ENCODE data around the gene CDH11. TPM values are rescaled to one million over a fixed set of nuclear protein-coding genes. Genes with fewer than 3 reads are reported as not detected.

CDH11 gene
- total and polyA plus RNA-seq, 10 of the 15 experiments (the other 5 are each of a cell fraction or from before 2014, with no cell fraction given) = 0.31 to 9.7 (median 0.87) TPM

- no peak overlapping the region for H2AFZ ChIP-seq (ENCODE audit: control insufficient read depth, low read depth, low read length)
- 34% methylated on average over 2 of the region's 2 CpGs for WGBS (ENCODE audit: insufficient coverage, insufficient replicate concordance, low lambda C conversion rate, missing lambda C conversion rate)
- FAIRE-seq (no peak), ATAC-seq (no peak), DNase-seq (ENCODE audit: low read depth, low spot score) (no peak)
- ChIA-PET RAD21 (ENCODE audit: unreplicated experiment) (no interaction called here), SMC1A (ENCODE audit: uncharacterized antibody, unreplicated experiment) (interaction anchor here (1.2 kb wide), 1 partner anchor 10 kb away, joined by 3 read pairs; no protein-coding TSS in a partner anchor), POLR2A (no interaction called here), CTCF (no interaction called here)
- no peaks in the 10 kb centered on the region for H3K4me1 ChIP-seq (ENCODE audit: control insufficient read depth, insufficient read depth, low read length)
- no peaks in the 10 kb centered on the region for H3K27me3 ChIP-seq (replicated peaks in 1 of 2; ENCODE audit: control insufficient read depth in 2 of 2, insufficient read depth in 2 of 2, low read length in 1 of 2)
- in situ Hi-C loops (cut with MboI) = no loop called here
- H3K9me3 ChIP-seq (replicated peaks; ENCODE audit: control insufficient read depth, insufficient read depth, low read length) = no peaks in the 10 kb centered on the region
- H3K4me2 ChIP-seq (ENCODE audit: control insufficient read depth, insufficient read depth) = no peak overlapping the region
- no peak overlapping the region for H3K27ac ChIP-seq (ENCODE audit: control insufficient read depth, insufficient read depth)
- H3K36me3 ChIP-seq (ENCODE audit: control insufficient read depth in 2 of 2, insufficient read depth in 2 of 2, low read length in 1 of 2) = no peaks in the 10 kb centered on the region
- no TSS peak for BruUV-seq (replicated peaks)
- intact Hi-C loops (cut with micrococcal nuclease; ENCODE audit: unreplicated experiment) = no loop called here
- TF ChIP-seq ZNF207 (IDR thresholded peaks at IDR 0.05; ENCODE audit: borderline replicate concordance) (no peak), KAT2A (conservative IDR thresholded peaks at IDR 0.05; ENCODE audit: control insufficient read depth, low read depth, low read length) (no peak), TCF12 (IDR thresholded peaks at IDR 0.05; ENCODE audit: low read depth, low read length) (no peak), ZBED1 (IDR thresholded peaks at IDR 0.05; ENCODE audit: borderline replicate concordance) (no peak), MYC (IDR thresholded peaks at IDR 0.05; ENCODE audit: insufficient read depth, insufficient read length, insufficient replicate concordance, low read length, severe bottlenecking) (no peak), ZNF592 (IDR thresholded peaks at IDR 0.05) (no peak), ATF7 (IDR thresholded peaks at IDR 0.05; ENCODE audit: low read depth) (no peak), BACH1 (IDR thresholded peaks at IDR 0.05; ENCODE audit: borderline replicate concordance) (no peak)
- H3K79me2 ChIP-seq (ENCODE audit: control insufficient read depth, insufficient read depth, low read length) = no peaks in the 10 kb centered on the region
- H3K9ac ChIP-seq (ENCODE audit: control insufficient read depth, insufficient read depth, low read length) = no peak overlapping the region
- no peaks in the 10 kb centered on the region for H4K20me1 ChIP-seq (ENCODE audit: control insufficient read depth, insufficient read depth)
- no peak overlapping the region for H3K4me3 ChIP-seq
These were observed 221.3 kb downstream of the CDH11 start for GRCh38 chr16:64900517-64900916.

Data from GM12878 (cell line).